Fibroblast of the aortic adventitia (primary cell): ENCODE data around the gene SCUBE1. TPM values are rescaled to one million over a fixed set of nuclear protein-coding genes. Genes with fewer than 3 reads are reported as not detected.

Experiments
- DNase-seq: peaks from one replicate; pipeline ENCODE4 v3.0.0-alpha.2; 2010; ENCODE audit warnings: low read depth
- H3K4me3 ChIP-seq: 2 replicates; pipeline ENCODE4 v1.5.1; 2011; ENCODE audit warnings: low read depth, mild to moderate bottlenecking, control low read depth, low read length, moderate library complexity
- total RNA-seq: library from RNA; depleted of rRNA; stranded (reverse); fragments of >200 nt; gene quantifications from 2 replicates; pipeline ENCODE4 v1.2.3, GENCODE V29; 2012; ENCODE audit warnings: low replicate concordance
- TF ChIP-seq, protein P1 (sequence below): IDR thresholded peaks from 2 replicates; pipeline ENCODE4 v1.5.1; 2011; ENCODE audit warnings: mild to moderate bottlenecking, low read length, control low read depth, inconsistent platforms; ENCODE audit not compliant: insufficient read depth

Gene SCUBE1
- total RNA-seq, 1 donor: not detected

DNA sequence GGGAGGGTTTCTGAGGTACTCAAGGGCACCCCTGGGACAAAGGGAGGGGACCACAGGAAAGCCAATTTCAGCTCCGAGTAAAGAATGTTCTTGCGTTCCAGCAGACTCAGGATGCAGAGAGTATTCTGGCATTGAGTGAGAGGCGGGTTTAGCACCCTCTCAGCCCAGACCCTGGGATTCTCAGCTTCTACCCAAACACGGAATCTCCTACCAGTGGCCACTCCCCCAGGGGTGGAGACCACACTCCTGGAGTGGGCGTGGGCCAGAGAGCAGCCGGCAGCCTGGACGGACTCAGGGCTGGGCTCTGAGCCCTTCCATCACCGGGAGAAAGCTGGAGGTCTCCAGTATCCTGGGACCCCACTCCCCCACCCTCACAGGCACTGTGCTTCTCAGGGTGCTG lies 130.1 kb downstream of the SCUBE1 start:
- DNase-seq: peak; percentile 4
- no peak overlapping the region for H3K4me3 ChIP-seq
- TF ChIP-seq, protein P1, sequence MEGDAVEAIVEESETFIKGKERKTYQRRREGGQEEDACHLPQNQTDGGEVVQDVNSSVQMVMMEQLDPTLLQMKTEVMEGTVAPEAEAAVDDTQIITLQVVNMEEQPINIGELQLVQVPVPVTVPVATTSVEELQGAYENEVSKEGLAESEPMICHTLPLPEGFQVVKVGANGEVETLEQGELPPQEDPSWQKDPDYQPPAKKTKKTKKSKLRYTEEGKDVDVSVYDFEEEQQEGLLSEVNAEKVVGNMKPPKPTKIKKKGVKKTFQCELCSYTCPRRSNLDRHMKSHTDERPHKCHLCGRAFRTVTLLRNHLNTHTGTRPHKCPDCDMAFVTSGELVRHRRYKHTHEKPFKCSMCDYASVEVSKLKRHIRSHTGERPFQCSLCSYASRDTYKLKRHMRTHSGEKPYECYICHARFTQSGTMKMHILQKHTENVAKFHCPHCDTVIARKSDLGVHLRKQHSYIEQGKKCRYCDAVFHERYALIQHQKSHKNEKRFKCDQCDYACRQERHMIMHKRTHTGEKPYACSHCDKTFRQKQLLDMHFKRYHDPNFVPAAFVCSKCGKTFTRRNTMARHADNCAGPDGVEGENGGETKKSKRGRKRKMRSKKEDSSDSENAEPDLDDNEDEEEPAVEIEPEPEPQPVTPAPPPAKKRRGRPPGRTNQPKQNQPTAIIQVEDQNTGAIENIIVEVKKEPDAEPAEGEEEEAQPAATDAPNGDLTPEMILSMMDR: no peak

DNA sequence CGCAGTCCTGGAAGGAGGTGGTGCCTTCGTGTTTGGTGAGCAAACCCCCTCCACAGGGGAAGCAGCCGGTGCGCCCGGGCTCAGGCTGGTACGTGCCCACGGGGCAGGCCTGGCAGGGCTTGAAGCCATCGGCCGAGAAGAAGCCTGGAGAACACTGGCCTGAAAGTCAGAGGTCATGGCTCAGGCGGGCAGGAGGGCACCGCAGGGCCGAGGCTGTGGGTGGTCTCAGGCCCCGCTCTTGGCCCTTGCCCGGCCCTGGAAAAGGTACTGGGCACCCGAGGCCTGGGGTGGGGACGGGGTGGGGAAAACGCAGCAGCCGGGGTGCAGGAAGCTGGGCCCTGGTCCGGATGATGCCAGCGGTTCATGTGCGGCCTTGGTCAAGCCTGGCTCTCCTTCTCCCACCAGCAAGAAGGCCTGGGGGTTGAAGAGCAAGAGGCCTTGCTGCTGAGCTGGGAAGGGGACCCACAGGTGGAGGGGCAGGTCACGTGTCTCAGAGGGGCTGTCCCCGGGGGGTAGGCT lies 130.7 kb downstream of the SCUBE1 start:
- TF ChIP-seq, protein P1: no peak
- DNase-seq: no peak
- no peak overlapping the region for H3K4me3 ChIP-seq

DNA sequence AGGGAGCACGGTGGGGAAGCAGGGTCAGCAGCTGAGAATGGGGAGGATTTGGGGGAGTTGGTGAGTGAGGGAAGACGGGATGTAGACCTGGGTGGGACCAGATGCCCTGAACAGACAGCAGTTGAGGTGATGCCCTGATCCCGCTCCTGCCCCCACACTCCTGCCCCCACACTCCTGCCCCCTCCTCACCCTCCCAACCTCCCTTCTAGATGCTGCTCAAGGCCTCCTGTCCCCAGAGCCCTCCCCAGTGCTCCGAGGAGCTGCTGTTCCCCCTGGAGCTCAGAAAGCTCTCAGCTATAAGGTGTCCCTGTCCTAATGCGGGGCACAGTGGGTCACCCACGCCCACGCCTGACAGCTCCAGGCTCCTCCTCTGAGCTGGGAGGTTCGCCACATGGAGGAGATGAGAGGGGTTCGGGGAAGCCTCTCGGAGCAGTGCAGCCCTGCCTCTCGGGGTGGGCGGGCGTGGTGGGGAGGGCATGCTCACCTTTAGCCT lies 131.2 kb downstream of the SCUBE1 start:
- TF ChIP-seq, protein P1: no peak
- no peak for DNase-seq

DNA sequence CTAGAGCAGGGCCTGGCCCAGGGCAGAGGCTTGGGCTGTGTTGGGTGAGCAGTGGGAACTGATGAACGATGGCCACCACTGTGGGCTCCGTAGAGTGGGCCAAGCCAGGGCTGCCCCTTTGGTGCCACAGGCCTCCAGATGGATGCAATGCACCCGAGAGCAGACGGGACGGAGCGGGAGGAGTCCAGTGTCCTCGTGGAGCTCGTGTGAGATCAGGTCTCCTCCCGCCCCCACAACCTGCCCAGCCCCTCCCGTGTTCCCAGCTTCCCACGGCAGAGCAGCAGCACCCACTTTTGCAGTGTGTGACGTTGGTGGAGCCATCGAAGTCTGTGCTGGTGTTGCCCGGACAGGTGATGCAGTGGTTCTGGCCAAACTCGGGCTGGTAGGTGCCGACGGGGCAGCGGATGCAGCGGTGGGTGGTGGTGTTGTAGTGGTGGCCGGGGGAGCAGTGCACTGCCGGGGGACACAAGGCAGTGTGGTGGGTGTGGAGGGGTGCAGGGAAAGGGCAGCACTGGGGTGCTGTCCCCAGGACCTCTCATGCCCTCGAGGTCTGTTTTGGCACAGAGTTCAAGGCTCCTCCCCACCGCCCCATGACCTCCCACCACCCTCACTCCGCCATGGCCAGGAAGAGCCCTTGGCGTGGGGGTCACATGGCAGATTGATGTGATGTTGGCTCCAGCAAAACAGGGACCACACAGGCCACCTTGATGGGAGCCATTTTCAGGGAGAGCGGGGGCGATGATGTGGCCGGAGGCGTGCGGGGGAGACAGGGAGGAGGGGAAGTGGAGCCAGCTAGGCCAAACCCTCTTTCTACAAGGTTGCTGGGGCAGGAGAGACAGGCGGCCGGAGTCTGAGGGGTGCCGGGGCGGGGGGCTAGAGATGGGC lies 132.3 kb downstream of the SCUBE1 start:
- DNase-seq: no peak
- no peak overlapping the region for H3K4me3 ChIP-seq
- TF ChIP-seq, protein P1: no peak

More for the DNA sequence above, 131.2 kb downstream of the SCUBE1 start:
- H3K4me3 ChIP-seq: no peak overlapping the region

DNA sequence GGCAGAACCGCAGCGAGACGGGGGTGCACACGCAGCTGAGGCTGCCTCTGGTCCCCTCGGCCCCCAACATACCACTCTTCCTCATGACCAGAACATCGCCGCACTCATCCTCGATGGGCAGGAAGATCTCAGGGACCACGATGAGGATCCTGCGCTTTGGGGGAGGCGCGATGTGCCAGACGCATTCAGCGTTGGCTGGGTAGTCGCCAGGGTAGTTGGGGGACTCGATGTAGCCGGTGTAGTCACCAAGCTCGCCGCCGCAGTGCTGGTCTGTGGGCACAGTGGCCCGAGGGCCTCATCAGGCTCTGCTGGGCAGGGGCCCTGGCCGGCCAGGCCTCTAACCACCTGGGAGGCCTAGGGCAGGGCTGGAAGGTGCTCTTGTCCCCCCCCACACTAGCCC lies 133.2 kb downstream of the SCUBE1 start:
- DNase-seq: no peak
- no peak overlapping the region for H3K4me3 ChIP-seq
- TF ChIP-seq, protein P1: no peak

DNA sequence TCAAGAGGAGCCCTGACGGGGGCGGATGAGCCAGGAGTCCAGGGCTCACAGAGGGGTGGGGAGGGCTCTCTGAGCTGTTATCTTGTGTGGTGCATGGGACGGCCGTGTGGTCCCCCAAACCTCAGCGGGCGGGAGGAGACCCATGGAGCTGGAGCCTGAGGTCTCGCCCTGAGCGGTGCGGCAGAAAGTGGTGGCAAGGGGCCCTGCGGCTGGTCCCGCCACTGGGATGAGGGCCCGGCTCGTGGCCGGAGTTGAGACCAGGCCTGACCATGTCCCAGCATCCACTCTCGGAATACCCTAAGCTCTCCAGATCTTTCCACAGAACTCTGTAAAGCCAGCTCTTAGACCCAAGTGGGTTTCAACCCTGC lies 133.7 kb downstream of the SCUBE1 start:
- TF ChIP-seq, protein P1: no peak
- H3K4me3 ChIP-seq: no peak overlapping the region
- no peak for DNase-seq
